RPMI7951 (cell line): ENCODE results near the gene ADM5. TPM values are rescaled to one million over a fixed set of nuclear protein-coding genes. Genes with fewer than 3 reads are reported as not detected.
"Not testable (repeated sequence)": the region's sequence is repeated elsewhere in the genome, so short reads cannot be mapped to it uniquely, and the experiment has no call there.

Experiments
- DNase-seq: peaks from one replicate; pipeline ENCODE4 v3.0.0-alpha.2; 2012; ENCODE audit warnings: low read depth
- total RNA-seq: library from RNA; depleted of rRNA; stranded (reverse); fragments of >200 nt; shearing (Covaris generic); gene quantifications from 2 replicates; pipeline ENCODE4 v1.2.3, GENCODE V29; 2014; rRNA removed

The ADM5 gene
- total RNA-seq, 1 experiment from 2014 or later, result 0.72 TPM

- DNase-seq, result no peak
These were observed 11.2 kb downstream of the ADM5 start for GRCh38 chr19:49700563-49700962.

- no peak for DNase-seq
These were observed 11.9 kb downstream of the ADM5 start for GRCh38 chr19:49701271-49701786.

GRCh38 chr19:49704888-49705642 lies 15.7 kb downstream of the ADM5 start:
- DNase-seq, result no peak

- no peak for DNase-seq
These were observed 16.5 kb downstream of the ADM5 start for GRCh38 chr19:49705919-49706318.

- peak; percentile 66 for DNase-seq
These were observed 21.1 kb downstream of the ADM5 start for GRCh38 chr19:49710372-49710951.

- DNase-seq, result peak; percentile 90
These were observed 23.0 kb downstream of the ADM5 start for GRCh38 chr19:49712397-49712859.

GRCh38 chr19:49713236-49713845 lies 23.9 kb downstream of the ADM5 start:
- DNase-seq, result no peak

- DNase-seq, result peak; percentile 25
These were observed 26.8 kb downstream of the ADM5 start for GRCh38 chr19:49716154-49716553.

- no peak for DNase-seq
These were observed 29.1 kb downstream of the ADM5 start for GRCh38 chr19:49718511-49718910.

- no peak for DNase-seq
These were observed 29.6 kb downstream of the ADM5 start for GRCh38 chr19:49718991-49719390.

- not testable (repeated sequence) for DNase-seq
These were observed 30.0 kb downstream of the ADM5 start for GRCh38 chr19:49719420-49719819.

- DNase-seq, result no peak
These were observed 38.0 kb downstream of the ADM5 start for GRCh38 chr19:49727217-49728030.

- no peak for DNase-seq
These were observed 40.8 kb downstream of the ADM5 start for GRCh38 chr19:49730166-49730565.

- DNase-seq, result no peak
These were observed 48.9 kb downstream of the ADM5 start for GRCh38 chr19:49738268-49738667.

GRCh38 chr19:49739098-49739497 lies 49.7 kb downstream of the ADM5 start:
- no peak for DNase-seq

GRCh38 chr19:49739933-49740332 lies 50.5 kb downstream of the ADM5 start:
- DNase-seq, result no peak

Other genes with a start within 250 kb of the ADM5 start
- gene SLC17A7, start 248.1 kb upstream of the ADM5 start, total RNA-seq, result 0.84 and 1.9 TPM in 2 replicates
- 176 and 221 TPM in 2 replicates for gene PIH1D1, start 237.8 kb upstream of the ADM5 start, total RNA-seq
- 12.9 and 20.3 TPM in 2 replicates for gene ALDH16A1, start 236.4 kb upstream of the ADM5 start, total RNA-seq
- 8.0 and 12.7 TPM in 2 replicates for gene FLT3LG, start 215.4 kb upstream of the ADM5 start, total RNA-seq
- 2,557 and 2,630 TPM in 2 replicates for gene RPL13A, start 202.0 kb upstream of the ADM5 start, total RNA-seq
- 4,830 and 4,921 TPM in 2 replicates for gene RPS11, start 193.2 kb upstream of the ADM5 start, total RNA-seq
- 14.7 and 22.9 TPM in 2 replicates for gene FCGRT, start 176.9 kb upstream of the ADM5 start, total RNA-seq
- 145 and 157 TPM in 2 replicates for gene RCN3, start 161.6 kb upstream of the ADM5 start, total RNA-seq
- 159 TPM in 2 replicates for gene NOSIP, start 109.0 kb upstream of the ADM5 start, total RNA-seq
- 0.10 TPM in 1 of 2 replicates, not detected in the other for gene PRRG2, start 108.3 kb upstream of the ADM5 start, total RNA-seq
- gene PRR12, start 98.4 kb upstream of the ADM5 start, total RNA-seq, result 1.1 and 2.3 TPM in 2 replicates
- 81.8 and 84.2 TPM in 2 replicates for gene RRAS, start 49.5 kb upstream of the ADM5 start, total RNA-seq
- 7.1 and 16.0 TPM in 2 replicates for gene SCAF1, start 47.4 kb upstream of the ADM5 start, total RNA-seq
- gene IRF3, start 23.7 kb upstream of the ADM5 start, total RNA-seq, result 58.4 and 87.0 TPM in 2 replicates
- 19.7 and 26.8 TPM in 2 replicates for gene BCL2L12, start 23.7 kb upstream of the ADM5 start, total RNA-seq
- gene PRMT1, start 12.3 kb upstream of the ADM5 start, total RNA-seq, result 334 and 387 TPM in 2 replicates
- 18.3 and 21.8 TPM in 2 replicates for gene CPT1C, start 1.5 kb downstream of the ADM5 start, total RNA-seq
- not detected in 2 replicates for gene TSKS, start 73.7 kb downstream of the ADM5 start, total RNA-seq
- gene AP2A1, start 77.4 kb downstream of the ADM5 start, total RNA-seq, result 51.8 and 65.5 TPM in 2 replicates
- gene FUZ, start 123.7 kb downstream of the ADM5 start, total RNA-seq, result 33.7 and 34.5 TPM in 2 replicates
- gene MED25, start 128.7 kb downstream of the ADM5 start, total RNA-seq, result 22.9 and 29.3 TPM in 2 replicates
- 89.9 and 100 TPM in 2 replicates for gene PTOV1, start 161.6 kb downstream of the ADM5 start, total RNA-seq
- gene PNKP, start 178.0 kb downstream of the ADM5 start, total RNA-seq, result 22.7 and 29.7 TPM in 2 replicates
- gene AKT1S1, start 187.8 kb downstream of the ADM5 start, total RNA-seq, result 10.8 and 15.3 TPM in 2 replicates
- gene TBC1D17, start 188.1 kb downstream of the ADM5 start, total RNA-seq, result 10.3 and 12.3 TPM in 2 replicates
- gene IL4I1, start 207.3 kb downstream of the ADM5 start, total RNA-seq, result 0.39 and 1.3 TPM in 2 replicates
- gene ATF5, start 239.6 kb downstream of the ADM5 start, total RNA-seq, result 9.5 and 11.6 TPM in 2 replicates
- 51.0 and 69.7 TPM in 2 replicates for gene NUP62, start 239.9 kb downstream of the ADM5 start, total RNA-seq